BE2C (cell line): Measurements from ENCODE around the gene PSMC3.

ENCODE experiments used
- DNase-seq: peaks from one replicate; pipeline ENCODE4 v3.0.0-alpha.2; 2020
- H3K27me3 ChIP-seq: fragments of 250-450 bp; sonication (Bioruptor Pico); 2 replicates; pipeline ENCODE4 v1.5.1; 2020; ENCODE audit warnings: mild to moderate bottlenecking
- H3K36me3 ChIP-seq: fragments of 250-450 bp; sonication (Bioruptor Pico); 2 replicates; pipeline ENCODE4 v1.5.1; 2020; ENCODE audit warnings: mild to moderate bottlenecking
- H3K4me1 ChIP-seq: fragments of 250-450 bp; sonication (Bioruptor Pico); 2 replicates; pipeline ENCODE4 v1.5.1; 2020
- H3K4me3 ChIP-seq: 2 replicates; pipeline ENCODE4 v1.5.1; 2011; ENCODE audit warnings: low read depth, low read length
- H3K9me3 ChIP-seq: fragments of 250-450 bp; sonication (Bioruptor Pico); 2 replicates; pipeline ENCODE4 v1.5.1; 2020
- TF ChIP-seq, protein P1 (sequence below): IDR thresholded peaks from 2 replicates; pipeline ENCODE4 v1.5.1; 2012; ENCODE audit warnings: mild to moderate bottlenecking, low read depth, low read length

PSMC3 gene

DNA sequence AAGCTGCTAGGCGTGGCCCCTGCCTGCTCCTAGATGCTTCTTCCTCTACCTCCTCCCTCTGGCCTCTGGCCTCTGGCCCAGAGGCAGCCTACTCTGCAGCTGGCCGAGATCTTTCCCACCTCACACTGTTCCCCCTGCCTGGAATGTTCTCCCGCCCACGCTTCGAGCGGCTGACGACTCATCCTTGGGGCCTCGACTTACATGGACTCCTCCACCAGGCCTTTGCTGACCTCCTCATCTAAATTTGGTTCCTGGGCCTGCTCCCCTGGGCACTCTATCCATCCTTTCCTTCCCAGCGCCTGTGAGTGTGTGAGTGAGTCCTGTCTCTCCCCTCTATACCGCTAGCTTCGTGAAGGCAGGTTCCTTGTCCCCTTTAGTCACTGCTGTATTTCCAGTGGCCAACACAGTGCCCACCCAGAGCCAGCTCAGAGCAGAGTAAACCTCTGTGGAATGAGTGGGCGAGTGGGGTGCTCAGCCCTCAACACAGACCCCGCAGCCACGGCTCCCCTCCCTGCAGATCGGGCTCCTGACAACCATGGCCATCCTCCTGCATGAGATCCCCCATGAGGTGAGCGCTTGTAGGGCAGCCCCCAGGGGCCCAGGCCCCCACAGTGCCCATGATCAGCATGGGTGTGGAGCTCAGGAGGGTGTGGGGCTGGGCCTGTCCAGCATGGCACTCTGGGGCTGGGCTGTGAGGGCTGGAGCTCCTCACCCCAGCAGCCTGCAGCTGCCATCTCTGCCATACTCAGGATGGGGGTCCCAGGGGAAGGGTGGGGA lies 12.1 kb downstream of the PSMC3 start:
- TF ChIP-seq, protein P1, sequence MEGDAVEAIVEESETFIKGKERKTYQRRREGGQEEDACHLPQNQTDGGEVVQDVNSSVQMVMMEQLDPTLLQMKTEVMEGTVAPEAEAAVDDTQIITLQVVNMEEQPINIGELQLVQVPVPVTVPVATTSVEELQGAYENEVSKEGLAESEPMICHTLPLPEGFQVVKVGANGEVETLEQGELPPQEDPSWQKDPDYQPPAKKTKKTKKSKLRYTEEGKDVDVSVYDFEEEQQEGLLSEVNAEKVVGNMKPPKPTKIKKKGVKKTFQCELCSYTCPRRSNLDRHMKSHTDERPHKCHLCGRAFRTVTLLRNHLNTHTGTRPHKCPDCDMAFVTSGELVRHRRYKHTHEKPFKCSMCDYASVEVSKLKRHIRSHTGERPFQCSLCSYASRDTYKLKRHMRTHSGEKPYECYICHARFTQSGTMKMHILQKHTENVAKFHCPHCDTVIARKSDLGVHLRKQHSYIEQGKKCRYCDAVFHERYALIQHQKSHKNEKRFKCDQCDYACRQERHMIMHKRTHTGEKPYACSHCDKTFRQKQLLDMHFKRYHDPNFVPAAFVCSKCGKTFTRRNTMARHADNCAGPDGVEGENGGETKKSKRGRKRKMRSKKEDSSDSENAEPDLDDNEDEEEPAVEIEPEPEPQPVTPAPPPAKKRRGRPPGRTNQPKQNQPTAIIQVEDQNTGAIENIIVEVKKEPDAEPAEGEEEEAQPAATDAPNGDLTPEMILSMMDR = no peak
- no peak overlapping the region for H3K4me3 ChIP-seq
- H3K4me1 ChIP-seq = no peaks in the 10 kb centered on the region
- no peaks in the 10 kb centered on the region for H3K27me3 ChIP-seq
- H3K9me3 ChIP-seq = no peaks in the 10 kb centered on the region
- H3K36me3 ChIP-seq = peaks cover 18% of the 10 kb centered on the region
- DNase-seq = no peak

DNA sequence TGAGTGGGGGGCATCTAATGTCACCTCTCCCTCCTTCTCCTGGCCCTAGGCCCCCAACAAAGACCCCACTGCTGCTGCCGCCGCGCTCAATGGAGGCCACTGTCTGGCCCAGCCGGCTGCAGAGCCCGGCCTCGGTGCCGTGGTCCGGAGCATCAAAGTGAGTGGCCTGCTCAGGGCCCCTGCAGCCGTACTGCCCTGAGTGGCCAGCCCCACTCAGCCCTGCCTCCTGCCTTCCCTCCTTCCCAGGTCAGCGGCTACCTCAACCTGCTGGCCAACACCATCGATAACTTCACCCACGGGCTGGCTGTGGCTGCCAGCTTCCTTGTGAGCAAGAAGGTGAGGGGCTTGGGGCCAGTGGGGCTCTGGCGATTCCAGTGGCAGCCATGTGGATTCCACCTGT lies 12.9 kb downstream of the PSMC3 start:
- Histone ChIP-seq H3K4me3 (no peak overlapping the region), H3K9me3 (no peaks in the 10 kb centered on the region), H3K4me1 (no peaks in the 10 kb centered on the region), H3K36me3 (peaks cover 10% of the 10 kb centered on the region), H3K27me3 (no peaks in the 10 kb centered on the region)
- TF ChIP-seq, protein P1 = no peak
- DNase-seq = no peak

DNA sequence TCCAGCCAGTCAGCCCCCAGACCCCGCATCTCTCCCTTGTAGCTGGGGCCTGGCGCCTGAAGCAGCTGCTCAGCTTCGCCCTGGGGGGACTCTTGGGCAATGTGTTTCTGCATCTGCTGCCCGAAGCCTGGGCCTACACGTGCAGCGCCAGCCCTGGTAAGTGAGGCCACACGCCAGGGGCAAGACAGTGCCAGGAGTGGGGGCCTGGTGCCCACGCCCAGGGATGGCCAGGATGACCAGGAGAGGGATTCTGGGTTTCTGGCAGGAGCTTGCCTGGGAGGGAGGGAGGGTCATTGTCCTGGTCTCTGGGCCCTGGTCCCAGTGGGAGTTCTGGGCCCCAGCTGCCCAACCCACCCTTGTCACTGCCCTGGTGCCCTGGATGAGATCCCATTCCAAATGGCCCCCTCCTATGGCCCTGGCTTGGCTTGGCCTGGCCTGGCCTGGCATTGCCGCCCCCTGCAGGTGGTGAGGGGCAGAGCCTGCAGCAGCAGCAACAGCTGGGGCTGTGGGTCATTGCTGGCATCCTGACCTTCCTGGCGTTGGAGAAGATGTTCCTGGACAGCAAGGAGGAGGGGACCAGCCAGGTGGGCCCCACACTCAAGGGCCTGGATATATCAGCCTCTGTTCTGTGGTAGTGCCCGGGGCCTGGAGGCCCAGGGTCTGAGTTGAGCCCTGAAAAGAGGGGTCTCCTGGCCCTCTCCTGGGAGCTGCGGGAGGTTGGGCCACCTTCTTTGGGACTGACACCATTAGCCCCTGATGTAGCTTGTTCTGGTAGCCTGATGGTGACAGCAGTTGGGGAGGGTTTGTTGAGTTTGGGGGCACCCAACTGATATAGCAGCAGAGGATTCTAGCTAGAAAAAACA lies 14.1 kb downstream of the PSMC3 start:
- Histone ChIP-seq H3K27me3 (no peaks in the 10 kb centered on the region), H3K36me3 (peaks cover 2% of the 10 kb centered on the region; the same call in 1 of the 2 replicates), H3K4me3 (no peak overlapping the region), H3K4me1 (no peaks in the 10 kb centered on the region), H3K9me3 (no peaks in the 10 kb centered on the region)
- TF ChIP-seq, protein P1 = peak; percentile 54
- peak; percentile 65 for DNase-seq

DNA sequence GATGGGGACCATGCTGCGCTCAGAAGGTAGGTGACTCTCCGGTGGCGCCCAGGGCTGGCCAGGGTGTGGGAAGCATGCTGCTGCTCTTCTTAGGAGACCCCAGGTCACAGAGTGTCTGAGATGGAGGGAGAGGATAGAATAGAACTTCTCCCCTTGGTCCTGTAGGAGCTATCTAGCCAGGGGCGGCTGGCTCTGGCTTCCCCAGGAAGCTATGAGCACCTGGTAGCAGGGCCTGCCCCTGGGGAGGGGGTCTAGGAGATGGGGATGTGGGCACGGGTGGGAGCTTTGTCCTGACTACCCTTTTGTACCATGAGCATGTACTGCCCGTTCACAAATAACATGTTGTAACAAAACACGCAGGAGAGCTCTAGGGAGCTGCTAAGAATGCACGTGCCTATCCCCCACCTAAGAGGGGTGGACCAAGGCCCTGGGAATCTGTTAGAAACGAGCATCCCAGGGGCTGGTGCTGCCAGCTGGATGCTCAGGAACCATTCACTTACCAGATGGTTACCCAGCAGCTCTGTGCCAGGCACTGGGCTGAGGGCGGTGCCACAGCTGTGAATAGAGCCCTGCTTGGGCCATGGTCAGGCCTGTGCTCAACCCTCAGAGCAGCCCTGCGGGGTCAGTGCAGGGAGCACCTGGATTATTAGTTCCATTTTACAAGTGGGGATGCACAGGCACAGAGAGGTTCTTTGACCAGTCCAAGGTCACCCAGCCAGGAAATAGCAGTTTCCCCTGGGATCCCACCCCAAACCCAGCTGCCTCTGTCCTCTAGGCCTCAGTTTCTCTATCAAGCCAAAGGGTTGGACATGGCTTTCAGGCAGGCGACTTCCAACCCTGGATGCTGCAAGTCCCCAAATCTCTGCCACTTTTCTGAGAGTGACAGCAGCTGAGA lies 15.6 kb downstream of the PSMC3 start:
- Histone ChIP-seq H3K4me1 (no peaks in the 10 kb centered on the region), H3K4me3 (no peak overlapping the region), H3K9me3 (no peaks in the 10 kb centered on the region), H3K36me3 (peaks cover 2% of the 10 kb centered on the region; the same call in 1 of the 2 replicates), H3K27me3 (no peaks in the 10 kb centered on the region)
- TF ChIP-seq, protein P1 = no peak
- no peak for DNase-seq

GRCh38 chr11:47409440-47410369 lies 16.5 kb downstream of the PSMC3 start:
- no peaks in the 10 kb centered on the region for H3K9me3 ChIP-seq
- peak overlapping the region; percentile 74 for H3K4me3 ChIP-seq
- no peaks in the 10 kb centered on the region for H3K27me3 ChIP-seq
- peaks cover 2% of the 10 kb centered on the region; the same call in 1 of the 2 replicates for H3K36me3 ChIP-seq
- TF ChIP-seq, protein P1 = no peak
- no peak for DNase-seq
- H3K4me1 ChIP-seq = no peaks in the 10 kb centered on the region
